HG02798 (cell line): ENCODE measurements around the gene KPNA6.
"Not testable (repeated sequence)": the region's sequence is repeated elsewhere in the genome, so short reads cannot be mapped to it uniquely, and the experiment has no call there.

ENCODE experiments used
- ATAC-seq: cut with Tn5 transposase; IDR thresholded peaks from one replicate; pipeline ENCODE4 v1.9.1; 2021; ENCODE audit warnings: mild to moderate bottlenecking; ENCODE audit not compliant: unreplicated experiment, poor library complexity

Gene KPNA6

DNA sequence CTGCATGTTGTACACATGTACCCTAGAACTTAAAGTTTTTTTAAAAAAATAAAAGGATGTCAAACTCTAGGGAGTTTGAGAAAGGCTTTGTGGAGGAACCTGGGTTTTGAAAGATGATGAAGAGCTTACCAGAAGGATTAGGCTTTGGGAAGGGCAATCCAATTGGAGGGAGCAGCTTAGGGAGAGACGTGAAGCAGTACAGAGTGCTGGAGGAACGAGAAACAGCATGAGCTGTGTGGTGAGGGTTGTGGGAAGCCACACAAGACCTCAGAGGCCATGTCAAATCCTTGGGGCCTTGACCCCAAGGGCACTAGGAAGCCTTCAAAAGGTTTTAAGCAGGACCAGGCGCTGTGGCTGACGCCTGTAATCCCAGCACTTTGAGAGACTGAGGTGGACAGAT is 8.4 kb upstream of the KPNA6 start:
- ATAC-seq, result no peak

DNA sequence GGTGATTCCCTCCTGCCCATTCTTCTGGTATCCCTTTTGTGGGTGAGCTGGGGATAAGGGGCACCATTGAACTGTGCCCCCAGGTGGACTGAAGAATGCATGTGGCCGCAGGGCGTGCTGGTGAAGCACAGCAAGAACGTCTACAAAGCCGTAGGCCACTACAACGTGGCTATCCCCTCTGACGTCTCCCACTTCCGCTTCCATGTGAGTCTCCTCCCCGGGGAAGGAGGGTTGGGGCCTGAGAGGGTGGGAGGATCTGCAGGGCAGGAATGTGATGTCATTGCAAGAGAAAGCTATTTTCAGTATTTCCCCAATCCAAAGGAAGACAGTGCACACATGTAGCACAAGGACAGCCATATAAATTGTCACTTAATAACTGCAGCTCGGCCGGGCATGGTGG is 7.5 kb upstream of the KPNA6 start:
- ATAC-seq, result no peak

DNA sequence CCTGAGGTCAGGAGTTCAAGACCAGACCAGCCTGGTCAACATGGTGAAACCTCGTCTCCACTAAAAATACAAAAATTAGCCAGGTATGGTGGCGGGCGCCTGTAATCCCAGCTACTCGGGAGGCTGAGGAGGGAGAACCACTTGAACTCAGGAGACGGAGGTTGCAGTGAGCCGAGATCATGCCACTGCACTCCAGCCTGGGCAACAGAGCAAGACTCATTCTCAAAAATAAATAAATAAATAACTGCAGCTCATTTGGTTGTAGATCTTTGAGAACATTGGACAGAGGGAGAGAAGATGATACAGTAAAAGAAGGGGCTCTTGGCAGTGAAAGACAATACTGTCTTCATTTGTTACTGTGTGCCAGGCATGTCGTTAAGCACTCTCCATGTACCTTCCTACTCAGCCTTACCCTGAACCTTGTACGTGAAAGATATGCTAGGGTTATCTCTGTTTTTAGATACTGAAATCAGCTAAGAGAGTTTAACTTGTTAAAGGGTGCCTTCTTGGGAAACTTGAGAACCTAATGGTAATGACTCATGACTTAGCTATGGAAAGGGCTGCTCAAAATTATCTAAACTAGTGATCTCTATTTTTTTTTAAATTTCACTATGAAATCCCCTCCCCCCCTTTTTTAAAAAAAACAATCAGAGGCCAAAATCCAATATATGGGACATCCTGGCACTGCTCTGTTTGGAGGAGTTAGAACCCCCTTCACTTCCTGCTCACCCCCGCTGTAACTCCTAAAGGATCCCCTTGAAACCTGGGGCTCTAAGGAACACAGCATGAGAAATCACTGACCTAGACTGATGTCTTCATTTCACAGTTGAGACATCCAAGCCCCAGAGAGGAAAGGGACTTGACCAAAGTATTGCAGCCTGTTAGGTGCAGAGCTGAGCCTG is 6.8 kb upstream of the KPNA6 start:
- ATAC-seq, result no peak

DNA sequence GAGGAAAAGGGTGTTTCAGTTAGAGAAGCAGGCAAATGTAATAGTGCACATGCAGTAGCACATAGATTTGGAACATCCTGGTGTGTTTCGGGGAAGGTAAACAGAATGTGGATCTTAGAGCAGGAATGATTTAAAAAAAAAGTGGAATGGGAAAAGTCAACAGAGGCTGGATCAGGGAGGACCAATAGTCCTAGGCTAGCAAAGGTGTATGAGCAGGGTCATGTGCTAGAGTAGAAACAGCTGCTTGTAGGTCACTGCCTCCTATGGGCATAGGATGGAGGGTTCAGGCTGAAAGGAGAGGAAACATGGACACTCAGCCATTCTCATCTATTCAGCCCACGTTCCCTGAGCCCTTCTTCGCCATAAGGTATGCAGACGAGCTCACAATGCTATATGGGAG is 3.7 kb upstream of the KPNA6 start:
- ATAC-seq, result no peak

DNA sequence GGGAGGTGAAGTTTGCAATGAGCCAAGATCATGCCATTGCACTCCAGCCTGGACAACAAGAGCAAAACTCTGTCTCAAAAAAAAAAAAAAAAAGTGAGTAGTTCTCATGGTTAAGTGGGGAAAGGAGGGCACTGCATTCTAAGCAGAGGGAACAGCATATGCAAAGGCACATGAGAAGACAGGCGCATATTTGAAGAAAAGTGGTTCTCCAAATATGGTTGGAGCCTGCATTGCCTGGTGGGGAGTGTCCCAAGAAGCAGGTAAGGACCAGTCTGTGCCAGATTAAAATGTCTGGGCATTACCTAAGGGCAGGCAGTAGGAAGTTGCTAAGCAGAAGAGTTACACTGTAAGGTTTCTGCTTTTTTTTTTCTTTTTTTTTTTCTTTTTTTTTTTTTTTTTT is 2.5 kb upstream of the KPNA6 start:
- ATAC-seq, result no peak

DNA sequence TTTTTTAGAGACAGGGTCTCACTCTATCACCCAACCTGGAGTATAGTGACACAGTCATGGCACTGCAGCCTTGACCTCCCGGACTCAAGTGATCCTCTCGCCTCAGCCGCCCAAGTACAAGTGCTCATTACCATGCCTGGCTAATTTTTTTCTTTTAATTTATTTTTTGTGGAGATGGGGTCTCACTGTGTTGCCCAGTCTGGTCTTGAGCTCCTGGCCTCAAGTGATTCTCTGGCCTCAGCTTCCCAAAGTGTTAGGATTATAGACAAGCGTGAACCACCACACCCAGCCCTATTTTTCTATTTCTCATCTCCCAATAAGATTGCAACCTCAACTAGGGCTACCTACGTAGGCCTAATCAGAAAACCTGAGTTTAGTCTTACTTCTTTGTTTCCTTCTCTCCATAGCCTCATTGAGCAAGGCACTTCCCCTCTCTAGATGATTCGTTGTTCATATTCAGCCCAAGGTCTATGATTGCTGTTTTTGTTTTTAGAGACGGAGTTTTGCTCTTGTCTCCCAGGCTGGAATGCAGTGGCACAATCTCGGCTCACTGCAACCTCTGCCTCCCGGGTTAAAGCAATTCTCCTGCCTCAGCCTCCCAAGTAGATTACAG is 1.1 kb upstream of the KPNA6 start:
- no peak for ATAC-seq

DNA sequence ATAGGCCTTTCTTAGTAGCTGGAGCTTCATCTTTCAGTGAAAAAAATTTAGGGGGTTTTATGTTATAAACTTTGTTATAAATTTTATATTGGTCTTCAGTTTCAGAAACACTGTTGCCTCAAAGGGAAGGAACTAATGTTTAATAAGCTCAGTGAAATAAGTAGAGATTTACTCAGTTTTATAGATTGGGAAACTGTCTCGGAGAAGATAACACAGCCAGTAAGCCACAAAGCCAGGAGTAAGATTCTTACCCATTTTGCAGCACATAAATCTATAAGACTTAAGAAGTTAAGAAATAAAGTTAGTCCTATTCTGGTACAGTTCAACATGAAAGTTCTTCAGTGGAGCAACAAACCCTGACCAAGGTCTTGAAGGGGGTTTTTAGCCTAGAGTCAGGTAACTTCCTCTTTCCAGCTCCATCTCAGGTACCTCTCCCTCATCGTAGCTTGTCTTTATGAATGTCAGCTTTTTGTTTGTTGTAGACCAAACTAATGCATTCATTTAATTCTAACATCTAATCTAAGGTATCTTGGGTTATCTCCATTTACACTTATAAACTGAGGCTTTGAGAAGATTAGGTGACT is 3.3 kb downstream of the KPNA6 start:
- ATAC-seq, result no peak

DNA sequence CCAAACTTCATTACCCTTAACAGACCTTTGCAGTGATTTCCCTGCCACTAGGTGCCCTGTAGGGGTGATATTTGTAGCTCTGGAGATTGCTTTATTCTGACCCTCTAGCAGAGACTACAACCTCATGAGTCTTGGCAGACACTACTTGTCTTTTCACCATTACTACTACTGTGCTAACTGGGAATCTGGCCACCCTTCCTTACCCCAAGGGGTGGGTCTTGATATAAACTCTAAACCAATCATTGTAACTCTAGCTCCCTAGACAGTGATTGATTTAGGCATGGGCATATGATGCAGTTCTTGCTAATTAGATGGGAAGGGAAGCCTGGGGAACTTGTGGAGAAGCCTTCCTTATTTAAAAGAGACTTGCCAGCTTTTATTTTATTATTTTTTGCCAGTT is 3.9 kb downstream of the KPNA6 start:
- ATAC-seq, result no peak

DNA sequence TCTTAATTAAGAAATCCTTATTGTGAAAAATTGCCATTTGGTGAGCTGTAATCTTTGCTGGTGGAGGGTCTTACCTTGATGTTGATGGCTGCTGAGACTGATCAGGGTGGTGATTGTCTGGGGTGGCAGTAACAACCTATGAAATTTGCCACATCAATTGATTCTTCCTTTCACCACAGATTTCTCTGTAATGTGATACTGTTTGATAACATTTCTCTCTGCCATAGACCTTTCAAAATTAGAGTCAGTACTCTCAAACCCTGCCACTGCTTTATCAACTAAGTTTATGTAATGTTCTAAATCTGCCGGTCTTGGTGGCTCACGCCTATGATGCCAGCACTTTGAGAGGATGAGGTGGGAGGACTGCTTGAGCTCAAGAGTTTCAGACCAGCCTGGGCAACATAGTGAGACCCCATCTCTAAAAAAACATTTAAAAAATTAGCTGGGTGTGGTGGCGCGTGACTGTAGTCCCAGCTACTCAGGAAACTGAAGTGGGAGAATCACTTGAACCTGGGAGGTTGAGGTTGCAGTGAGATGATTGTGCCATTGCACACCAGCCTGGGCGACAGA is 5.0 kb downstream of the KPNA6 start:
- ATAC-seq, result no peak

DNA sequence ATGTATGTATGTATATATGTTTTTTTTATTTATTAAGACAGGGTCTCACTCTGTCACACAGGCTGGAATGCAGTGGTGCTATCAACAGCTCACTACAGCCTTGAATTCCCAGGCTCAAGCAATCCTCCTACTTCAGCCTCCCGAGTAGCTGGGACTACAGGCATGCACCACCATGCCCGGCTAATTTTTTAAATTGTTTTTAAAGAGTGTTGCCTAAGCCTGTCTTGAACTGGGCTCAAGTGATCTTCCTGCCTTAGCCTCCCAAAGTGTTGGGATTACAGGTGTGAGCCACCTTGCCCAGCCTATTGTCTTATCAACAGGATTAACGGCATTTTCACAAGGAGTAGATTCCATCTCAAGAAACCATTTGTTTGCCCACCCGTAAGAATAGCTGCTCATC is 5.6 kb downstream of the KPNA6 start:
- not testable (repeated sequence) for ATAC-seq

DNA sequence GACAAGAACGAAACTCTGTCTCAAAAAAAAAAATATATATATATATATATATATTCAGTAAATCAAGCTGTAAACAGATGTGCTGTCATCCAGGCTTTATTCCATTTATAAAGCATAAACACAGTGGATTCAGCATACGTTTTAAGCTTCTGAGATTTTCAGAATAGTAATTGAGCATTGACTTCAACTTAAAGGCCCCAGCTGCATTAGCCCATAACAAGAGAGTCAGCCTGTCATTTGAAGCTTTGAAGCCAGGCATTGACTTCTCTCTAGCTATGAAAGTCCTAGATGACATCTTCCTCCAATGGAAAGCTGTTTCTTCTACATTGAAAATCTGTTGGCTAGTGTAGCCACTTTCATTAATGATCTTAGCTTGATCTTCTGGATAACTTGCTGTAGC is 6.6 kb downstream of the KPNA6 start:
- ATAC-seq, result no peak

DNA sequence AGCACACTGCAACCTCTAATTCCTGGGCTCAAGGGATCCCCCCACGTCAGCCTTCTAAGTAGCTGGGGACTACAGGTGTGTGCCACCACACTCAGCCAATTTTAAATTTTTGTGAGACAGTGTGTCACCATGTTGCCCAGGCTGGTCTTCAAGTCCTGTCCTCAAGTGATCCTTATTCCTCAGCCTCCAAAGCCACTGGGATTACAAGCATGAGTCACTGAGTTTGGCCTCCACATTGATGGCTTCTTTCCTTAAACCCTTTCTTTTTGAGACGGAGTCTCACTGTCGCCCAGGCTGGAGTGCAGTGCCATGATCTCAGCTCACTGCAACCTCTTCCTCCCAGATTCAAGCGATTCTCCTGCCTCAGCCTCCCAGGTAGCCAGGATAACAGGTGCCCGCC is 7.6 kb downstream of the KPNA6 start:
- ATAC-seq, result no peak

DNA sequence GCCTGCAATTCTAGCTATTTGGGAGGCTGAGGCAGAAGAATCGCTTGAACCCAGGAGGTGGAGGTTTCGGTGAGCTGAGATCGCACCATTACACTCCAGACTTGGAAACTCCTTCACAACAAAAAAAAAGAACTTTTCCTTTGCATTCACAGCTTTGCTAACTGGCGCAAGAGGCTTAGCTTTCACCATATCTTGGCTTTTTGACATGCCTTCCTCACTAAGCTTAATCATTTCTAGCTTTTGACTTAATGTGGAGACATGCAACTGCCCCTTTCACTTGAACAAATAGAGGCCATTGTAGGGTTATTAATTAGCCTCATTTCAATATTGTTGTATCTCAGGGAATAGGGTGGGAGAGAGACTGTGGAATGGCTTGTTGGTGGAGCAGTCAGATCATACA is 8.7 kb downstream of the KPNA6 start:
- no peak for ATAC-seq

DNA sequence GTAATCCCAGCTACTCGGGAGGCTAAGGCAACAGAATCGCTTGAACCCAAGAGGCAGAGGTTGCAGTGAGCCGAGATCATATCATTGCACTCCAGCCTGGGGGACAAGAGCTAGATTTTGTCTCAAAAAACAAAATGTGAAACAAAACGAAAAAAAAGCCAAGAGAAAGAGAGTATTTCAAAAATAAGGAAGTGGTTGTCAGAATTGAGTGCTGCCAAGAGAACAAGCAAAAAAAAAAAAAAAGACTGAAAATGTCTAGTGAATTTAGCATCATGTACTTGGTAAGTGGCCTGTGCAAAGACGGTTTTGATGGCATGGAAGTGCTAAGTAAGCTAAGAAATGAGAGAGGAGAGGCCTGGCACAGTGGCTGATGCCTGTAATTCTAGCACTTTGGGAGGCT is 14.3 kb downstream of the KPNA6 start:
- no peak for ATAC-seq

DNA sequence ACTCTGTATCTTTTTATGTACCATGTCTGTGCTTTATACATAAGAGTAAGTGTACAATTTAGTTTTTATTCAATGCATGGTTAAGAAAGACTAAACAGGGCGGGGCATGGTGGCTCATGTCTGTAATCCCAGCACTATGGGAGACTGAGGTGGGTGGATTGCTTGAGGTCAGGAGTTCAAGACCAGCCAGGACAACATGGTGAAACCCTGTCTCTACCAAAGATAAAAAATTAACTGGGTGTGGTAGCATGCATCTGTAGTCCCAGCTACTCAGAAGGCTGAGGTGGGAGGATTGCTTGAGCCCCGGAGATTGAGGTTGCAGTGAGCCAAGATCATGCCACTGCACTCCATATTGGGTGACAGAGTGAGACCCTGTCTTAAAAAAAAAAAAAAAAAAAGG is 15.5 kb downstream of the KPNA6 start:
- ATAC-seq, result not testable (repeated sequence)

DNA sequence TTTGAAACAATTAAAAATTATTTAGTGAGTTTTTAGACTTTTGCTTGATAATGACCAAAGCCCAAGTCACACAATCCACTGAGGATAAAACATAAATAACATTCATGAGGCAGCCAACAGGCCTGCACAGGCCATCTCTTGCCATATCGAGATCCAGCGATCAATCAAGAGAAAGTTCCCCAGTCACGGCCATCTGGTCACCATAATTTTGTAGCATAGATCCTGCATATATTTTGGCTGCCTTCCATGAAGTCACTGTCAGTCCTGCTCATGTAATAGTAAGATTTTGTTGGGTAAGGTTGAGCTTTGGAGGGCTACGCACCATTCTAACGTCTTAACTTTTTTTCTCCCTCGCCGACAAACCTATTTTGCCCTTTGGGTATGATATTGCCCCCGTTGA is 17.5 kb downstream of the KPNA6 start:
- no peak for ATAC-seq

DNA sequence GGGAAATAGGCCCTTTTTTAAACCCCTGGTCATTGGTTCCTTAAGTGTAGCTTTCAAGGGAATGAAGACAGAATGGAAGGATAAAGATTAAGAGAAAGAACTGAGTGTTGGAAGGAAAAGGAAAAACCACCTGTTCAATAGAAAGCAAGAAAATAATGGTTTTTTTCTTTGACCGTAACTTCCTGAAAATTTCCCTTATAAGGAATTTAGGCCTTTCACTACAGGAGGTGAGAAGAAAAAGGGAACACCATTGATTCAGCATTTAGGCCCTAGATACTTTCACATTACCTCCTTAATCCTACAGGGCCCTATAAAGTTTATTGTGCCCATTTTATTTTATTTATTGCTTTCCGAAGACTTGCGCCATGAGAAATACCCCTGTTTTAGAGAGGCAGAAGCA is 18.9 kb downstream of the KPNA6 start:
- ATAC-seq, result no peak

DNA sequence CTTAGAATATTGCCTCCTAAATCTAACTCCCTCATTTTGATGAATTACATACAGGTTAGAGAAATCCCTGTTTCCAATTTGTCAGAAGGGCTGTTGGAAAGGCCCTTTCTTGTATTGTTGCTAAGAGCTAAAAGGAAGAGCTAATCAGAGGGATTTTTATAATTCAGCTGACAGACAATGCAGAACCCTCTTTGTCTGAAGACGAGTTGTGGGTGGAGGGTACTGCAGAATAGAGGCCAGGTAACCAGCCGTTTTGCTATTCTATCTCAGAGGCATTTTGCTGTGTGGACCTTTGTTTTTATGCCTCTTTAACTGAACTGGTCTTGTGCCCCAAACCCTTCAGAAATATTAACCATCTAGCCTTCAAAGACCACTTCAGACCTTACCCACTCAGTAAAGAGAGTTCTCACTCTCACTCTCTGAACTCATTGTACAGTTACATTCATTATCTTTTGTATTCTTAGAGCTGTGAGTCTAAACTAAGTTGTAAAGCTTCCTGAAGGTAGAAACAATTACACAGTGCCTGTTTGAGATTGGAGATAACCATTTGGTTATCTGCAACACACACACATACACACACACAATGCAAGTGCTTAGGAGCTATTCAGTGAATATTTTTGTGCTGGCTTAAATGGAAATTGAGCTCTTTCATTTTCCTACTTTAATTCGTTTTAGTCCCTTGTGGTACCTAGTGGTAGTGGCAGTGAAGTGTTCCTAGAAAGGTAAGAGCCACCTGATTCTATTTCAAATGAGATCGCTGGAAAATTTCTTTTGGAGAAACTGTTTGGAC is 19.7 kb downstream of the KPNA6 start:
- no peak for ATAC-seq

DNA sequence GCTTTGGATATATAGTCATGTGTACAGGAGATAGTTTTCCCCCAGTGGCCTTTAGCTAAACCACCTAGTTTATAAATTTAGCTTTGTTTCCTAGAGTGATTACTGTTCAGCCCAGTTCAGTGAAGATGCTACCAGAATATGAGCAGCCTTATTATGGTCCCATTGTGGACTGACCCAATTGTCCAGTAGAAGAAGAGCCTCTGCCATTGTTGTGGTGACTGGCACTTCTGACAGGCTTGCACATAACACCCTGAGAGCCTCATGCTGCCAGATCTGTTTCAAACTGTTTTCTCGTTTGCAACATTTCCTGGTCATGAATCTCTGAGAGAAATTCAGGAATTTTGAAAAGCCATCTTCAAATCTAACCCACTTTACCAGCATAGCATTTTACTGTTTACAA is 20.6 kb downstream of the KPNA6 start:
- ATAC-seq, result no peak

DNA sequence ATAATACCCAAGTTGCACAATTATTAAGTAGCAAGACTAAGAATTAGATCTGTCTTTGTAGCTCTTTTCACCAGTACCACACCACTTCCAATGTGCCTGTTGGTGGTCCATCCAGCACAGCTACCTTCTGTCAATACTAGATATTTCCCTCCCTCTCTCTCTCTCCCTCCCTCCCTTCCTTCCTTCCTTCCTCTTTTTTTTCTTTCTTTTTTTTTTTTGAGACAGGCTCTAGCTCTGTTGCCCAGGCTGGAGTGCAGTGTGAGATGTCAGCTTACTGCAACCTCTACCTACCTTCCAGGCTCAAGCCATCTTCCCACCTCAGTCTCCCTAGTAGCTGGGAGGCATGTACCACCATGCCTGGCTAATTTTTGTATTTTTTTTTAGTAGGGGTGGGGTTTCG is 21.1 kb downstream of the KPNA6 start:
- ATAC-seq, result no peak

DNA sequence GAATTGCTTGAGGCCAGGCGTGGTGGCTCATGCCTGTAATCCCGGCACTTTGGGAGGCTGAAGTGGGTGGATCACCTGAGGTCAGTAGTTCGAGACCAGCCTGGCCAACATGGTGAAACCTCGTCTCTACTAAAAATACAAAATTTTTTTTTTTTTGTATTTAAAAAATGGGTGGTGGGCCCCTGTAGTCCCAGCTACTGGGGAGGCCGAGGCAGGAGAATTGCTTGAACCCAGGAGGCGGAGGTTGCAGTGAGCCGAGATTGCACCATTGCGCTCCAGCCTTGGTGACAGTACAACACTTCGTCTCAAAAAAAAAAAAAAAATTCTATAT is 26.1 kb downstream of the KPNA6 start:
- not testable (repeated sequence) for ATAC-seq
